Natural killer cell treated with Interleukin-12 subunit alpha and Interleukin-12 subunit beta and Interleukin-15 and Interleukin-18, amount 100 ng/mL, for 72 hours (primary cell): ENCODE results near the gene SND1. TPM values are rescaled to one million over a fixed set of nuclear protein-coding genes. Genes with fewer than 3 reads are reported as not detected.

Experiments
- ATAC-seq, 2 donors: fragments of 150-1000 bp; cut with Tn5 transposase in 1 of 2; sonication (Bioruptor Pico), chemical (Tn5 transposase) in 1 of 2; 2 replicates each; pipeline ENCODE4 v1.10.0; 2021
- DNase-seq: peaks from one replicate; pipeline ENCODE4 v3.0.0; 2022; ENCODE audit warnings: low spot score
- H3K27ac Mint-ChIP-seq, 2 donors: 1 replicate in 1 of 2; 2 replicates in 1 of 2; pipeline ENCODE4 v1.8.0; 2022; ENCODE audit warnings: mixed read lengths in 2 of 2, mild to moderate bottlenecking in 1 of 2, moderate library complexity in 1 of 2
- H3K27me3 Mint-ChIP-seq, 2 donors: 1 replicate in 1 of 2; 2 replicates in 1 of 2; pipeline ENCODE4 v1.8.0; 2022; ENCODE audit warnings: mixed read lengths in 2 of 2
- H3K36me3 Mint-ChIP-seq: one replicate; pipeline ENCODE4 v1.8.0; 2022; ENCODE audit warnings: mixed read lengths
- H3K4me1 Mint-ChIP-seq, 2 donors: 1 replicate in 1 of 2; 2 replicates in 1 of 2; pipeline ENCODE4 v1.8.0; 2022; ENCODE audit warnings: low read depth in 2 of 2, mixed read lengths in 2 of 2, mild to moderate bottlenecking in 1 of 2
- H3K4me3 Mint-ChIP-seq: one replicate; pipeline ENCODE4 v1.8.0; 2022; ENCODE audit warnings: mixed read lengths
- H3K9me3 Mint-ChIP-seq: 2 replicates; pipeline ENCODE4 v1.8.0; 2022; ENCODE audit warnings: mixed read lengths
- total RNA-seq, 2 donors: library from RNA; stranded (reverse); gene quantifications; one replicate each; pipeline ENCODE4 v1.2.3, GENCODE V29; 2022

Gene SND1
- total RNA-seq, 2 donors from 2014 or later, result 311 to 347 TPM

- no peaks in the 10 kb centered on the region for H3K27me3 Mint-ChIP-seq
- H3K4me1 Mint-ChIP-seq, result peaks cover 25 to 34% of the 10 kb centered on the region in 2 donors
- no peaks in the 10 kb centered on the region for H3K9me3 Mint-ChIP-seq
- no peak for ATAC-seq
- no peak overlapping the region for H3K27ac Mint-ChIP-seq
- no peak overlapping the region for H3K4me3 Mint-ChIP-seq
- DNase-seq, result no peak
- H3K36me3 Mint-ChIP-seq, result peaks cover 8% of the 10 kb centered on the region
These were observed 86.9 kb downstream of the SND1 start for GRCh38 chr7:127738859-127739258.

GRCh38 chr7:127741764-127742375, 89.9 kb downstream of the SND1 start:
- Mint-ChIP-seq H3K9me3 (no peaks in the 10 kb centered on the region), H3K4me1 (peaks cover 43 to 51% of the 10 kb centered on the region in 2 donors), H3K4me3 (no peak overlapping the region), H3K36me3 (peaks cover 8% of the 10 kb centered on the region), H3K27me3 (no peaks in the 10 kb centered on the region), H3K27ac (no peak overlapping the region)
- DNase-seq (no peak), ATAC-seq (no peak)

GRCh38 chr7:127745445-127745844, 93.5 kb downstream of the SND1 start:
- H3K4me1 Mint-ChIP-seq, result peaks cover 54% of the 10 kb centered on the region in 2 donors
- H3K4me3 Mint-ChIP-seq, result no peak overlapping the region
- no peaks in the 10 kb centered on the region for H3K9me3 Mint-ChIP-seq
- ATAC-seq (peak; percentile 62 to 88), DNase-seq (no peak)
- peaks cover 21% of the 10 kb centered on the region for H3K36me3 Mint-ChIP-seq
- H3K27me3 Mint-ChIP-seq, result no peaks in the 10 kb centered on the region
- H3K27ac Mint-ChIP-seq, result no peak overlapping the region

GRCh38 chr7:127751062-127751461, 99.1 kb downstream of the SND1 start:
- Mint-ChIP-seq H3K27ac (no peak overlapping the region), H3K36me3 (peaks cover 13% of the 10 kb centered on the region), H3K27me3 (no peaks in the 10 kb centered on the region), H3K9me3 (no peaks in the 10 kb centered on the region), H3K4me1 (peaks cover 55 to 64% of the 10 kb centered on the region in 2 donors), H3K4me3 (no peak overlapping the region)
- DNase-seq (no peak), ATAC-seq (no peak)

GRCh38 chr7:127751490-127752448, 99.8 kb downstream of the SND1 start:
- Mint-ChIP-seq H3K9me3 (no peaks in the 10 kb centered on the region), H3K27me3 (no peaks in the 10 kb centered on the region), H3K36me3 (peaks cover 13% of the 10 kb centered on the region), H3K4me1 (peaks cover 58 to 70% of the 10 kb centered on the region in 2 donors), H3K4me3 (no peak overlapping the region), H3K27ac (no peak overlapping the region)
- DNase-seq, result no peak
- ATAC-seq, result peak in 1 of 2 donors; percentile 43

- no peak for ATAC-seq
- DNase-seq, result no peak
- Mint-ChIP-seq H3K27me3 (no peaks in the 10 kb centered on the region), H3K36me3 (peaks cover 19% of the 10 kb centered on the region), H3K27ac (no peak overlapping the region), H3K4me1 (peaks cover 64 to 78% of the 10 kb centered on the region in 2 donors), H3K9me3 (no peaks in the 10 kb centered on the region), H3K4me3 (no peak overlapping the region)
These were observed 100.8 kb downstream of the SND1 start for GRCh38 chr7:127752829-127753228.

GRCh38 chr7:127754457-127754856, 102.5 kb downstream of the SND1 start:
- H3K4me1 Mint-ChIP-seq, result peaks cover 65 to 79% of the 10 kb centered on the region in 2 donors
- DNase-seq (no peak), ATAC-seq (no peak)
- no peaks in the 10 kb centered on the region for H3K27me3 Mint-ChIP-seq
- H3K36me3 Mint-ChIP-seq, result peaks cover 8% of the 10 kb centered on the region
- no peak overlapping the region for H3K27ac Mint-ChIP-seq
- H3K4me3 Mint-ChIP-seq, result no peak overlapping the region
- H3K9me3 Mint-ChIP-seq, result no peaks in the 10 kb centered on the region

GRCh38 chr7:127755521-127755920, 103.5 kb downstream of the SND1 start:
- Mint-ChIP-seq H3K4me1 (peaks cover 73 to 83% of the 10 kb centered on the region in 2 donors), H3K36me3 (peaks cover 7% of the 10 kb centered on the region), H3K27ac (peak overlapping the region; percentile 29 to 40), H3K9me3 (no peaks in the 10 kb centered on the region), H3K27me3 (no peaks in the 10 kb centered on the region), H3K4me3 (no peak overlapping the region)
- ATAC-seq (no peak), DNase-seq (no peak)

GRCh38 chr7:127755965-127756364, 104.0 kb downstream of the SND1 start:
- Mint-ChIP-seq H3K27me3 (no peaks in the 10 kb centered on the region), H3K4me1 (peaks cover 75 to 83% of the 10 kb centered on the region in 2 donors)

GRCh38 chr7:127758105-127758504, 106.1 kb downstream of the SND1 start:
- peak overlapping the region; percentile 5 for H3K4me3 Mint-ChIP-seq
- no peaks in the 10 kb centered on the region for H3K27me3 Mint-ChIP-seq
- H3K4me1 Mint-ChIP-seq, result peaks cover 79 to 87% of the 10 kb centered on the region in 2 donors
- no peaks in the 10 kb centered on the region for H3K9me3 Mint-ChIP-seq
- DNase-seq (no peak), ATAC-seq (no peak)
- H3K27ac Mint-ChIP-seq, result peak overlapping the region in 1 of 2 donors; percentile 34
- peaks cover 7% of the 10 kb centered on the region for H3K36me3 Mint-ChIP-seq

More at GRCh38 chr7:127755965-127756364, 104.0 kb downstream of the SND1 start:
- peak overlapping the region; percentile 2 for H3K4me3 Mint-ChIP-seq
- ATAC-seq (no peak), DNase-seq (no peak)
- no peaks in the 10 kb centered on the region for H3K9me3 Mint-ChIP-seq
- peak overlapping the region; percentile 29 to 40 for H3K27ac Mint-ChIP-seq
- H3K36me3 Mint-ChIP-seq, result peaks cover 7% of the 10 kb centered on the region

- DNase-seq (no peak), ATAC-seq (no peak)
- Mint-ChIP-seq H3K9me3 (no peaks in the 10 kb centered on the region), H3K36me3 (peaks cover 7% of the 10 kb centered on the region), H3K27ac (no peak overlapping the region), H3K4me1 (peaks cover 75 to 80% of the 10 kb centered on the region in 2 donors), H3K4me3 (no peak overlapping the region), H3K27me3 (no peaks in the 10 kb centered on the region)
These were observed 106.9 kb downstream of the SND1 start for GRCh38 chr7:127758845-127759244.

GRCh38 chr7:127759945-127760421, 108.0 kb downstream of the SND1 start:
- no peaks in the 10 kb centered on the region for H3K27me3 Mint-ChIP-seq
- H3K4me3 Mint-ChIP-seq, result peak overlapping the region; percentile 60
- peaks cover 11% of the 10 kb centered on the region for H3K36me3 Mint-ChIP-seq
- ATAC-seq, result no peak
- H3K9me3 Mint-ChIP-seq, result no peaks in the 10 kb centered on the region
- peaks cover 81 to 82% of the 10 kb centered on the region in 2 donors for H3K4me1 Mint-ChIP-seq
- no peak for DNase-seq
- peak overlapping the region; percentile 66 to 69 for H3K27ac Mint-ChIP-seq

- H3K27ac Mint-ChIP-seq, result peak overlapping the region; percentile 69
- H3K36me3 Mint-ChIP-seq, result peaks cover 11% of the 10 kb centered on the region
- ATAC-seq (no peak), DNase-seq (no peak)
- no peaks in the 10 kb centered on the region for H3K27me3 Mint-ChIP-seq
- peaks cover 81 to 82% of the 10 kb centered on the region in 2 donors for H3K4me1 Mint-ChIP-seq
- no peaks in the 10 kb centered on the region for H3K9me3 Mint-ChIP-seq
- H3K4me3 Mint-ChIP-seq, result peak overlapping the region; percentile 60
These were observed 108.5 kb downstream of the SND1 start for GRCh38 chr7:127760436-127761031.
